SU-DHL-6 (cell line): Measurements from ENCODE around the gene RLBP1.

Experiments
- CTCF ChIP-seq: fragments of 200-600 bp; sonication (generic); IDR thresholded peaks from one replicate; pipeline ENCODE4 v1.5.1; 2017; ENCODE audit warnings: antibody characterized with exemption, mild to moderate bottlenecking, low read length, moderate library complexity; ENCODE audit not compliant: insufficient read depth, poor library complexity, severe bottlenecking
- EZH2phosphoT487 ChIP-seq: fragments of 200-600 bp; sonication (generic), shearing (Covaris generic); conservative IDR thresholded peaks from 2 replicates; pipeline ENCODE4 v1.6.1; 2018; ENCODE audit warnings: mild to moderate bottlenecking, antibody characterized with exemption, low read length, moderate library complexity, mixed read lengths

DNA sequence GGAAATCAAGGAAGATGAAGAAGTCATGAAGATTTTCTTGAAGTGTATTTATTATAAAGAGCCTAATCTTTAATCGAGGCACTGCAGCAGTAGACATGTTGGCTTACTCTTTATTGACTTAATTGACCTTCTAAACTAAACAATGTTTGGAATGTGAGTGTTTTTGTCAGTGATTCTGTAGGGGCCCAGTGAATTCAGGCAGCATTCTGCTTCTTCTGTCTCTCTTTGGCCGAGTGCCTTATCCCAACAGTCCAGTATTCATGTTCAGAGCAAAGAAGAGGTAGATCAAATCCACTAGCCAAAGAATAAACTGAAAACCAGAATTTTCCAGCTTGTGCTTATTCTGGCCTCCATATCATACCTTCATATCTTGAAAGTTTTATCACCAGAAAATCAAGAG lies 55.7 kb downstream of the RLBP1 start:
- TF ChIP-seq CTCF (no peak), EZH2phosphoT487 (no peak)
